Mesenchymal stem cell (in vitro differentiated cells and primary cell): ENCODE measurements around the gene KDELR1.

Source experiments
- DNase-seq: peaks from one replicate; pipeline ENCODE4 v3.0.0-alpha.2; 2013
- H2AFZ ChIP-seq: one replicate; pipeline ENCODE4 v1.6.1; 2013; ENCODE audit warnings: low read depth, mild to moderate bottlenecking, control low read depth, inconsistent platforms, low read length, moderate library complexity
- H2AK5ac ChIP-seq: 2 replicates; pipeline ENCODE4 v1.6.1; 2013; ENCODE audit warnings: low read length, moderate library complexity, mild to moderate bottlenecking, inconsistent platforms; ENCODE audit not compliant: severe bottlenecking
- H2BK120ac ChIP-seq: one replicate; pipeline ENCODE4 v1.6.1; 2013; ENCODE audit warnings: low read depth, mild to moderate bottlenecking, inconsistent platforms, low read length, moderate library complexity
- H2BK12ac ChIP-seq, 2 experiments: one replicate each; pipeline ENCODE4 v1.6.1; 2013; ENCODE audit warnings: inconsistent platforms in 2 of 2, low read length in 2 of 2, mild to moderate bottlenecking in 2 of 2, moderate library complexity in 2 of 2, control low read depth in 1 of 2
- H2BK15ac ChIP-seq: one replicate; pipeline ENCODE4 v1.6.1; 2013; ENCODE audit warnings: mild to moderate bottlenecking, low read depth, inconsistent platforms; ENCODE audit not compliant: poor library complexity, severe bottlenecking
- H2BK5ac ChIP-seq: 2 replicates; pipeline ENCODE4 v1.6.1; 2013; ENCODE audit warnings: low read depth, mild to moderate bottlenecking, low read length, control low read depth, inconsistent platforms; ENCODE audit not compliant: poor library complexity, severe bottlenecking
- H3K14ac ChIP-seq, 2 experiments: one replicate each; pipeline ENCODE4 v1.6.1; 2013; ENCODE audit warnings: inconsistent platforms in 2 of 2, low read length in 2 of 2, control low read depth in 1 of 2, mild to moderate bottlenecking in 1 of 2, moderate library complexity in 1 of 2
- H3K18ac ChIP-seq, 2 experiments: one replicate each; pipeline ENCODE4 v1.6.1; 2013; ENCODE audit warnings: inconsistent platforms in 2 of 2, low read length in 2 of 2, control low read depth in 1 of 2, low read depth in 1 of 2, mild to moderate bottlenecking in 1 of 2
- H3K23ac ChIP-seq, 2 experiments: one replicate each; pipeline ENCODE4 v1.6.1; 2013; ENCODE audit warnings: inconsistent platforms in 2 of 2, low read length in 2 of 2, mild to moderate bottlenecking in 2 of 2, moderate library complexity in 2 of 2, control low read depth in 1 of 2
- H3K27ac ChIP-seq: 2 replicates; pipeline ENCODE4 v1.5.1; 2013; ENCODE audit warnings: mild to moderate bottlenecking, moderate library complexity, low read length, control low read depth, inconsistent platforms; ENCODE audit not compliant: poor library complexity, severe bottlenecking
- H3K27me3 ChIP-seq, 2 experiments: 2 replicates each; pipeline versions ENCODE4 v1.6.1 to v1.7.0; 2013; ENCODE audit warnings: low read length in 2 of 2, mild to moderate bottlenecking in 2 of 2, moderate library complexity in 2 of 2, control low read depth in 1 of 2, inconsistent platforms in 1 of 2; ENCODE audit not compliant: control insufficient read depth in 1 of 2, insufficient read depth in 1 of 2
- H3K36me3 ChIP-seq, 2 experiments: 2 replicates each; pipeline versions ENCODE4 v1.6.1 to v1.7.0; 2013; ENCODE audit warnings: low read length in 2 of 2, control low read depth in 1 of 2, inconsistent platforms in 1 of 2, low read depth in 1 of 2, mild to moderate bottlenecking in 1 of 2; ENCODE audit not compliant: insufficient read depth in 2 of 2, control insufficient read depth in 1 of 2
- H3K4ac ChIP-seq, 2 experiments: one replicate each; pipeline ENCODE4 v1.6.1; 2013; ENCODE audit warnings: inconsistent platforms in 2 of 2, low read length in 2 of 2, mild to moderate bottlenecking in 2 of 2, moderate library complexity in 2 of 2, control low read depth in 1 of 2, low read depth in 1 of 2
- H3K4me1 ChIP-seq: 2 replicates; pipeline ENCODE4 v1.6.1; 2013; ENCODE audit warnings: low read depth, low read length, control low read depth; ENCODE audit not compliant: control insufficient read depth, insufficient read depth
- H3K4me2 ChIP-seq: 2 replicates; pipeline ENCODE4 v1.6.1; 2013; ENCODE audit warnings: low read length, mild to moderate bottlenecking, inconsistent platforms; ENCODE audit not compliant: poor library complexity, severe bottlenecking
- H3K4me3 ChIP-seq, 2 experiments: 2 replicates each; pipeline versions ENCODE4 v1.5.1 to v1.7.0; 2013; ENCODE audit warnings: low read length in 2 of 2, mild to moderate bottlenecking in 2 of 2, control low read depth in 1 of 2, low read depth in 1 of 2; ENCODE audit not compliant: insufficient read depth in 1 of 2
- H3K79me1 ChIP-seq: replicated peaks from 2 replicates; pipeline ENCODE4 v1.6.1; 2013; ENCODE audit warnings: mild to moderate bottlenecking, control low read depth, low read length, inconsistent platforms; ENCODE audit not compliant: poor library complexity, severe bottlenecking
- H3K9ac ChIP-seq: 2 replicates; pipeline ENCODE4 v1.7.0; 2013; ENCODE audit warnings: mild to moderate bottlenecking, low read length, moderate library complexity
- H3K9me3 ChIP-seq: 2 replicates; pipeline ENCODE4 v1.7.0; 2013; ENCODE audit warnings: mild to moderate bottlenecking, low read length; ENCODE audit not compliant: control insufficient read depth
- H4K8ac ChIP-seq: one replicate; pipeline ENCODE4 v1.6.1; 2013; ENCODE audit warnings: inconsistent platforms, mild to moderate bottlenecking, low read length, moderate library complexity
- H4K91ac ChIP-seq: one replicate; pipeline ENCODE4 v1.6.1; 2013; ENCODE audit warnings: mild to moderate bottlenecking, low read length, inconsistent platforms
- WGBS: methylation state at CpG from one replicate; pipeline ENCODE4 v1.1.7; 2013; ENCODE audit warnings: mixed read lengths; 5-methylcytosine and 5-hydroxymethylcytosine counted together

The KDELR1 gene

GRCh38 chr19:48395170-48395455 is 3.8 kb upstream of the KDELR1 start:
- no peaks in the 10 kb centered on the region for H3K36me3 ChIP-seq
- peaks cover 33 to 34% of the 10 kb centered on the region in 2 experiments for H3K27me3 ChIP-seq
- no peak overlapping the region for H3K27ac ChIP-seq
- H2BK120ac ChIP-seq: no peak overlapping the region
- WGBS: 52% methylated on average over 4 of the region's 6 CpGs
- peak overlapping the region in 1 of 2 experiments; percentile 67 for H3K4me3 ChIP-seq
- no peak overlapping the region for H3K14ac ChIP-seq
- H2BK5ac ChIP-seq: no peak overlapping the region
- no peak overlapping the region for H3K4ac ChIP-seq
- peaks cover 3% of the 10 kb centered on the region for H3K79me1 ChIP-seq
- H2AK5ac ChIP-seq: no peak overlapping the region
- no peak overlapping the region for H4K91ac ChIP-seq
- H3K9me3 ChIP-seq: no peaks in the 10 kb centered on the region
- peak overlapping the region; percentile 43 for H3K9ac ChIP-seq
- DNase-seq: no peak
- no peak overlapping the region for H3K23ac ChIP-seq
- no peak overlapping the region for H2BK12ac ChIP-seq
- H2AFZ ChIP-seq: no peak overlapping the region
- H3K4me2 ChIP-seq: no peak overlapping the region
- peak overlapping the region; percentile 33 for H2BK15ac ChIP-seq
- H4K8ac ChIP-seq: no peak overlapping the region
- peak overlapping the region in 1 of 2 experiments; percentile 38 for H3K18ac ChIP-seq
- H3K4me1 ChIP-seq: peaks cover 37% of the 10 kb centered on the region

DNA sequence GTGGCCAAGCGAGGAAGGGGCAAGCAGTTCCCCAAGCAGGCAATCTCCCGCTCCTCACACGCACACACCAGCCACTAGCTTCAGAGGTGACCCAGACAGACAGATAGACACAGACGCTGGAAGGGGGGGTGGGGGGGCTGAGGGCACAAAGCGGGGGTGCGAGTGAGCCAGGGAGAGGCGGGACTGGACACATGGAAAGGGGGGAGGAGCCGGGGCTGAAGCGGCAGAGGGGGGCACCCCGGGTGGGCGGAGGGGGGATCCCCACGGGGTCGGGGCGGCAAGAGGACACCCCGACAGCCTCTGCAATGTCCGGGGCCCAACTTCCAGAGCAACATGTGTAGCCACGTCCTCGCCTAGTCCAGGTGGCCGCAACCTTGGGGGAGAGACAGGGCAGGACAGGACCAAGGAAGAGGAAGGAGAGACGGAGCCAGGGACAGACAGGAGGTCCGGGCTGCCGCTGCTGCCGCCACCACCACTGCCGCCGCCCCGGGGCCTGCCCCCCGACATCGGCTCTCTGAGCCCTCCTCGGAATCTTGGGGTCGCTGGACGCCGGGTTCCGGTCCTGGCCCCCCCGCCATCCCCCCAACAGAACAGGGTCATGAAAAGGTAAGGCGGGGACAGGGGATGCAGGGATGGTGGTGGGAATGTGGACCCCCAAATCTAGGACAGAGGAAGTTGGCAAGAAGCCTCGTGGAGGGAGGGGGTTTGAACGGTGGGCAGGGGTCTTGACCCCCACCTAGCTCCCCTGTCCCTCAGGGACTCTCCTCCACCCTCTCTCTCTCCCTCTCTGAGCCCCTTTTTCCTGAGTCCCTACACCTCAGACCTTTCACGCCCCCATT is 3.2 kb upstream of the KDELR1 start:
- H3K79me1 ChIP-seq: peaks cover 3% of the 10 kb centered on the region
- H2AK5ac ChIP-seq: no peak overlapping the region

DNA sequence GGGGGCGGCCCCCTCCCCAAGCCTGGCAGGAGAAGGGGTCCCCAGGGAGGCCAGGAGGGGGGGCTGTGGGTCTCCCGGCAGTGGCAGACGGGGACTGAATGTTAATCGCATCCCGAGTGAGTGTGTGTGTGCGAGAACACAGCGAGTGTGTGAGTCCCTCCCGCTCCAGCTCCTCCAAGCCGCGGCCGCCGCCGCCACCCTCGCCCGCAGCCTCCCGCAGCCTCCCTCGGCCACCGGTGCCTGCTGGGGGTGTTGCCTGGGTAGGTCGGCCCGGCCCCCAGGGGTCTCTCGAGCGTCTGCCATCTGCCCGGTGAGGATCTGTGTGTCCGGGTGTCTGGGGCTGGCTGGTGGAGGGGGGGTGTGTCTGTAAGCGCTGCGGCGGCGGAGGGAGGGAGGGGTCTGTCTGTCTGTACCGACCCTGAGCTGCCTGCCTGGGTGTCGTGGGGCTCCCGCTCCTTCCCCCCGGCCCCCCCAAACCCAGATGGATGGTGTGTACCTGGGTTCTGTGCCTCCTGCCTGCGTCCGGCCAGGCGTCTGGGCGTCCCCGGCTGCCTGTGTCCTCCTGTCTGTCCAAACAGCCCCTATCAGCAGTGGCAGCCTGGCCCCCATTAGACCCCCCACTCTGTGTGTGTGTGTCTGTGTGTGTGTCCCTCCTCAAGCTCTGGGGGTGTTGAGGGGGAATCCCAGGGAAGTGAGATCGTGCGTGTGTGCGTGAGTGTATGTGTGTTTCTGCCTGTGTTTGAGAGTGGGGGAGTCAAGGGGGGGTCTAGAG is 2.4 kb upstream of the KDELR1 start, which contains the start of gene GRIN2D:
Gene GRIN2D (plus strand): TSS at position 110 of the 772 bp plus-strand sequence. CDS start 4,725 bp downstream, outside the sequence.
- peak within 1 kb of the TSS; percentile 39 to 73 for H3K4me3 ChIP-seq
- peak within 1 kb of the TSS; percentile 56 to 79 for H2BK12ac ChIP-seq
- peak within 1 kb of the TSS; percentile 78 to 84 for H3K18ac ChIP-seq
- H3K23ac ChIP-seq: peak within 1 kb of the TSS in 1 of 2 experiments; percentile 54
- no peaks in the 10 kb centered on the region for H3K9me3 ChIP-seq
- H3K4me1 ChIP-seq: peaks cover 42% of the 10 kb centered on the region
- no peak within 1 kb of the TSS for H2AK5ac ChIP-seq
- H3K36me3 ChIP-seq: peaks cover 8% of the 10 kb centered on the region in 2 experiments
- peak within 1 kb of the TSS; percentile 91 for H4K8ac ChIP-seq
- peaks cover 33 to 34% of the 10 kb centered on the region in 2 experiments for H3K27me3 ChIP-seq
- WGBS: 3% methylated on average over 24 of the region's 40 CpGs
- peak within 1 kb of the TSS in 1 of 2 experiments; percentile 91 for H3K14ac ChIP-seq
- H3K9ac ChIP-seq: peak within 1 kb of the TSS; percentile 54
- H2AFZ ChIP-seq: no peak within 1 kb of the TSS
- no peak within 1 kb of the TSS for H3K27ac ChIP-seq
- peak within 1 kb of the TSS; percentile 20 to 37 for H3K4ac ChIP-seq
- peak within 1 kb of the TSS; percentile 74 for H4K91ac ChIP-seq
- H3K79me1 ChIP-seq: peaks cover 3% of the 10 kb centered on the region
- DNase-seq: peak; percentile 66
- H2BK5ac ChIP-seq: no peak within 1 kb of the TSS
- H2BK15ac ChIP-seq: peak within 1 kb of the TSS; percentile 55
- peak within 1 kb of the TSS; percentile 15 for H2BK120ac ChIP-seq
- peak within 1 kb of the TSS; percentile 80 for H3K4me2 ChIP-seq

More for the DNA sequence above, 3.2 kb upstream of the KDELR1 start:
- H2BK120ac ChIP-seq: peak overlapping the region; percentile 15
- H3K27me3 ChIP-seq: peaks cover 33 to 34% of the 10 kb centered on the region in 2 experiments
- H3K18ac ChIP-seq: peak overlapping the region; percentile 78 to 84
- peak overlapping the region; percentile 55 for H2BK15ac ChIP-seq
- peak overlapping the region in 1 of 2 experiments; percentile 91 for H3K14ac ChIP-seq
- peak overlapping the region in 1 of 2 experiments; percentile 18 for H2BK12ac ChIP-seq
- H3K23ac ChIP-seq: no peak overlapping the region
- H4K8ac ChIP-seq: peak overlapping the region; percentile 63
- no peak overlapping the region for H3K27ac ChIP-seq
- H2BK5ac ChIP-seq: no peak overlapping the region
- H3K9ac ChIP-seq: peak overlapping the region; percentile 54
- H2AFZ ChIP-seq: no peak overlapping the region
- H3K4me3 ChIP-seq: peak overlapping the region in 1 of 2 experiments; percentile 73
- peak overlapping the region; percentile 65 for H4K91ac ChIP-seq
- peaks cover 38% of the 10 kb centered on the region for H3K4me1 ChIP-seq
- peaks cover under 1% of the 10 kb centered on the region in 2 experiments for H3K36me3 ChIP-seq
- 14% methylated on average over 22 of the region's 38 CpGs for WGBS
- H3K4ac ChIP-seq: peak overlapping the region; percentile 20 to 22
- H3K9me3 ChIP-seq: no peaks in the 10 kb centered on the region
- no peak for DNase-seq
- peak overlapping the region; percentile 80 for H3K4me2 ChIP-seq
